ENCODE data around the gene DCXR.

Gene DCXR

GRCh38 chr17:82047914-82048570 lies 10.5 kb upstream of the DCXR start:
- DNase-seq (ENCODE audit: low read depth) = no peak
- no peak overlapping the region for H3K4me3 ChIP-seq (ENCODE audit: low read depth, low read length)
- TF ChIP-seq MYC (IDR thresholded peaks at IDR 0.05; ENCODE audit: low read depth, low read length) = no peak
- no peak for TF ChIP-seq CTCF (IDR thresholded peaks at IDR 0.05; ENCODE audit: low read depth, low read length)
- no peak for TF ChIP-seq POLR2A (IDR thresholded peaks at IDR 0.05; ENCODE audit: extremely low read depth, insufficient read length)
- no peak for TF ChIP-seq MAX (IDR thresholded peaks at IDR 0.05; ENCODE audit: low read depth, low read length)

GRCh38 chr17:82047379-82047778 lies 9.9 kb upstream of the DCXR start:
- no peak for TF ChIP-seq CTCF (IDR thresholded peaks at IDR 0.05; ENCODE audit: low read depth, low read length)
- TF ChIP-seq MYC (IDR thresholded peaks at IDR 0.05; ENCODE audit: low read depth, low read length) = no peak
- TF ChIP-seq MAX (IDR thresholded peaks at IDR 0.05; ENCODE audit: low read depth, low read length) = no peak
- TF ChIP-seq POLR2A (IDR thresholded peaks at IDR 0.05; ENCODE audit: extremely low read depth, insufficient read length) = no peak
- no peak for DNase-seq (ENCODE audit: low read depth)
- no peak overlapping the region for H3K4me3 ChIP-seq (ENCODE audit: low read depth, low read length)

- TF ChIP-seq POLR2A (IDR thresholded peaks at IDR 0.05; ENCODE audit: extremely low read depth, insufficient read length) (no peak), MAX (IDR thresholded peaks at IDR 0.05; ENCODE audit: low read depth, low read length) (no peak), MYC (IDR thresholded peaks at IDR 0.05; ENCODE audit: low read depth, low read length) (no peak), CTCF (IDR thresholded peaks at IDR 0.05; ENCODE audit: low read depth, low read length) (no peak)
- H3K4me3 ChIP-seq (ENCODE audit: low read depth, low read length) = no peak overlapping the region
- DNase-seq (ENCODE audit: low read depth) = no peak
Observed at GRCh38 chr17:82046903-82047302, 9.4 kb upstream of the DCXR start.

- H3K4me3 ChIP-seq (ENCODE audit: low read depth, low read length) = no peak overlapping the region
- DNase-seq (ENCODE audit: low read depth) = no peak
- TF ChIP-seq CTCF (IDR thresholded peaks at IDR 0.05; ENCODE audit: low read depth, low read length) (no peak), MAX (IDR thresholded peaks at IDR 0.05; ENCODE audit: low read depth, low read length) (no peak), POLR2A (IDR thresholded peaks at IDR 0.05; ENCODE audit: extremely low read depth, insufficient read length) (no peak), MYC (IDR thresholded peaks at IDR 0.05; ENCODE audit: low read depth, low read length) (no peak)
Observed at GRCh38 chr17:82045936-82046484, 8.5 kb upstream of the DCXR start.

- no peak for TF ChIP-seq MAX (IDR thresholded peaks at IDR 0.05; ENCODE audit: low read depth, low read length)
- TF ChIP-seq MYC (IDR thresholded peaks at IDR 0.05; ENCODE audit: low read depth, low read length) = no peak
- no peak for TF ChIP-seq POLR2A (IDR thresholded peaks at IDR 0.05; ENCODE audit: extremely low read depth, insufficient read length)
- no peak for DNase-seq (ENCODE audit: low read depth)
- no peak overlapping the region for H3K4me3 ChIP-seq (ENCODE audit: low read depth, low read length)
Observed at GRCh38 chr17:82043507-82043906, 6.0 kb upstream of the DCXR start.

- no peak overlapping the region for H3K4me3 ChIP-seq (ENCODE audit: low read depth, low read length)
- TF ChIP-seq MAX (IDR thresholded peaks at IDR 0.05; ENCODE audit: low read depth, low read length) (no peak), MYC (IDR thresholded peaks at IDR 0.05; ENCODE audit: low read depth, low read length) (no peak), POLR2A (IDR thresholded peaks at IDR 0.05; ENCODE audit: extremely low read depth, insufficient read length) (no peak)
- no peak for DNase-seq (ENCODE audit: low read depth)
Observed at GRCh38 chr17:82042649-82043048, 5.2 kb upstream of the DCXR start.
